NB4 (cell line): ENCODE measurements around the gene AOAH.

Source experiments
- MYC ChIP-seq: IDR thresholded peaks from 2 replicates; pipeline ENCODE4 v1.6.1; 2011; ENCODE audit warnings: low read depth, low read length
- POLR2A ChIP-seq: IDR thresholded peaks from 2 replicates; pipeline ENCODE4 v1.6.1; 2011; ENCODE audit warnings: mild to moderate bottlenecking; ENCODE audit not compliant: insufficient read length; ENCODE audit errors: extremely low read depth
- TF ChIP-seq, protein P1 (sequence below): IDR thresholded peaks from one replicate; pipeline ENCODE4 v1.5.1; 2012; ENCODE audit warnings: low read depth, low read length
- TF ChIP-seq, protein P2 (sequence below): IDR thresholded peaks from 2 replicates; pipeline ENCODE4 v1.6.1; 2011; ENCODE audit warnings: low read depth, low read length

DNA sequence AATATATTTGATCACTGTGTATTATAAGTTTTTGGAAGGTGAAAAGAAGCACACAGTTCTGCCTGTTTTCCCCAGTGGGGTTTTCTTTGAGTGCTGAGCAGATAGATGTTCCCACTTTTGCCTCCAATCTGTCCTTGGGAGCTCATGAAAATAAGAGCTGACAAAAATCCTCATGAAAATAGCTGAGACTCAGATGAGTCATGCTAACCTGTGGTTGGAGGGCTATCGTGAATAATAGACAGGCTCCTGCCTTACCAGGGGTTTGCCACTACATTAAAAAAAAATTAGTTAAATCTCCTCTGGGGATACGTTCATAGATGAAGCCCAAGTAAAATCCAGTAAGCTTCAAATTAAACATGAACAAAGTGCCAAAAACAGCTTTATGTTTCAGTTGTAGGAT is 10.9 kb upstream of the AOAH start:
- TF ChIP-seq, protein P1, sequence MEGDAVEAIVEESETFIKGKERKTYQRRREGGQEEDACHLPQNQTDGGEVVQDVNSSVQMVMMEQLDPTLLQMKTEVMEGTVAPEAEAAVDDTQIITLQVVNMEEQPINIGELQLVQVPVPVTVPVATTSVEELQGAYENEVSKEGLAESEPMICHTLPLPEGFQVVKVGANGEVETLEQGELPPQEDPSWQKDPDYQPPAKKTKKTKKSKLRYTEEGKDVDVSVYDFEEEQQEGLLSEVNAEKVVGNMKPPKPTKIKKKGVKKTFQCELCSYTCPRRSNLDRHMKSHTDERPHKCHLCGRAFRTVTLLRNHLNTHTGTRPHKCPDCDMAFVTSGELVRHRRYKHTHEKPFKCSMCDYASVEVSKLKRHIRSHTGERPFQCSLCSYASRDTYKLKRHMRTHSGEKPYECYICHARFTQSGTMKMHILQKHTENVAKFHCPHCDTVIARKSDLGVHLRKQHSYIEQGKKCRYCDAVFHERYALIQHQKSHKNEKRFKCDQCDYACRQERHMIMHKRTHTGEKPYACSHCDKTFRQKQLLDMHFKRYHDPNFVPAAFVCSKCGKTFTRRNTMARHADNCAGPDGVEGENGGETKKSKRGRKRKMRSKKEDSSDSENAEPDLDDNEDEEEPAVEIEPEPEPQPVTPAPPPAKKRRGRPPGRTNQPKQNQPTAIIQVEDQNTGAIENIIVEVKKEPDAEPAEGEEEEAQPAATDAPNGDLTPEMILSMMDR, result no peak
- TF ChIP-seq, protein P2, sequence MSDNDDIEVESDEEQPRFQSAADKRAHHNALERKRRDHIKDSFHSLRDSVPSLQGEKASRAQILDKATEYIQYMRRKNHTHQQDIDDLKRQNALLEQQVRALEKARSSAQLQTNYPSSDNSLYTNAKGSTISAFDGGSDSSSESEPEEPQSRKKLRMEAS, result no peak
- TF ChIP-seq POLR2A (no peak), MYC (no peak)
